Measurements from ENCODE around the gene CPVL. TPM values are rescaled to one million over a fixed set of nuclear protein-coding genes. Genes with fewer than 3 reads are reported as not detected.
A peak's percentile ranks its signal among the peaks of the same experiment; 100 is the strongest.

The CPVL gene
- total RNA-seq, 4 donors from 2014 or later: 25.1 to 58.6 (median 38.6) TPM

- no peak for TF ChIP-seq CTCF (IDR thresholded peaks at IDR 0.05)
- DNase-seq (ENCODE audit: low spot score) (no peak), ATAC-seq (ENCODE audit: low FRiP score) (peak; percentile 41)
These were observed 32.8 kb downstream of the CPVL start for GRCh38 chr7:29113384-29114102.

- DNase-seq (ENCODE audit: low spot score): no peak
- no peak for TF ChIP-seq CTCF (IDR thresholded peaks at IDR 0.05)
- ATAC-seq (ENCODE audit: low FRiP score): no peak
These were observed 33.6 kb downstream of the CPVL start for GRCh38 chr7:29112721-29113120.

- DNase-seq (ENCODE audit: low spot score): no peak
- no peak for TF ChIP-seq CTCF (IDR thresholded peaks at IDR 0.05)
- no peak for ATAC-seq (ENCODE audit: low FRiP score)
These were observed 36.4 kb downstream of the CPVL start for GRCh38 chr7:29109899-29110298.

- no peak for TF ChIP-seq CTCF (IDR thresholded peaks at IDR 0.05)
- ATAC-seq (ENCODE audit: low FRiP score): no peak
- DNase-seq (ENCODE audit: low spot score): no peak
These were observed 37.0 kb downstream of the CPVL start for GRCh38 chr7:29109358-29109757.

GRCh38 chr7:29107056-29107455 lies 39.3 kb downstream of the CPVL start:
- DNase-seq (ENCODE audit: low spot score) (no peak), ATAC-seq (ENCODE audit: low FRiP score) (no peak)
- no peak for TF ChIP-seq CTCF (IDR thresholded peaks at IDR 0.05)

- DNase-seq (ENCODE audit: low spot score) (no peak), ATAC-seq (ENCODE audit: low FRiP score) (no peak)
- TF ChIP-seq CTCF (IDR thresholded peaks at IDR 0.05): no peak
These were observed 39.7 kb downstream of the CPVL start for GRCh38 chr7:29106669-29106988.
